Endothelial cell of umbilical vein (primary cell): ENCODE measurements around the gene HINT2. TPM values are rescaled to one million over a fixed set of nuclear protein-coding genes. Genes with fewer than 3 reads are reported as not detected.
A peak's percentile ranks its signal among the peaks of the same experiment; 100 is the strongest.

Source experiments
- BruUV-seq: library from RNA; stranded (reverse); fragments of 400-500 nt; replicated peaks from 2 replicates; lab custom pipeline; 2021; lab: Mats Ljungman, UMichigan
- CTCF ChIA-PET: fragments of 300-600, 350-600 bp; sonication (Branson Sonifier 250); formaldehyde crosslinking; loops from one replicate; lab custom pipeline; 2021; ENCODE audit warnings: antibody characterized with exemption, inconsistent platforms; lab: Charles Lee
- POLR2A ChIA-PET: fragments of 300-600, 350-600 bp; sonication (Branson Sonifier 250); formaldehyde crosslinking; loops from one replicate; lab custom pipeline; 2021; ENCODE audit warnings: antibody characterized with exemption, inconsistent platforms; lab: Charles Lee
- DNase-seq: peaks from one replicate; pipeline ENCODE4 v3.0.0-alpha.2; 2011; ENCODE audit warnings: low read depth, low spot score
- FAIRE-seq: peaks from 2 replicates; lab custom pipeline; 2011; peaks lifted over from hg19 to GRCh38; lab: Jason Lieb, UNC
- H2AFZ ChIP-seq: 2 replicates; pipeline ENCODE4 v1.6.0; 2012; ENCODE audit warnings: low read depth, low read length, control low read depth, inconsistent platforms
- H3K27ac ChIP-seq: 2 replicates; pipeline ENCODE4 v1.5.1; 2011; ENCODE audit warnings: low read depth, mild to moderate bottlenecking, control low read depth, low read length, moderate library complexity; ENCODE audit not compliant: insufficient read depth
- H3K27me3 ChIP-seq, 2 experiments: 2 replicates each; pipeline versions ENCODE4 v1.6.0 to v1.6.1; 2011; ENCODE audit warnings: low read length in 2 of 2, mixed read lengths in 1 of 2; ENCODE audit not compliant: control insufficient read depth in 2 of 2, insufficient read depth in 2 of 2
- H3K36me3 ChIP-seq, 2 experiments: 2 replicates in 1 of 2; 3 replicates in 1 of 2; pipeline ENCODE4 v1.5.1; 2011; ENCODE audit warnings: low read length in 2 of 2, mild to moderate bottlenecking in 1 of 2, moderate library complexity in 1 of 2; ENCODE audit not compliant: control insufficient read depth in 2 of 2, insufficient read depth in 2 of 2; ENCODE audit errors: extremely low read depth in 1 of 2
- H3K4me1 ChIP-seq: 3 replicates; pipeline ENCODE4 v1.5.1; 2011; ENCODE audit warnings: mild to moderate bottlenecking, low read length; ENCODE audit not compliant: control insufficient read depth, insufficient read depth; ENCODE audit errors: extremely low read depth
- H3K4me2 ChIP-seq: 2 replicates; pipeline ENCODE4 v1.6.1; 2011; ENCODE audit warnings: low read length, control low read depth, mixed read lengths; ENCODE audit not compliant: insufficient read depth
- H3K4me3 ChIP-seq, 3 experiments: fragments of 200-600 bp in 1 of 3; sonication (generic), shearing (Covaris generic) in 1 of 3; replicated peaks in 1 of 3; 2 replicates each; pipeline ENCODE4 v1.5.1; 2011 to 2016; ENCODE audit warnings: control low read depth in 3 of 3, low read length in 3 of 3, mild to moderate bottlenecking in 2 of 3, inconsistent platforms in 1 of 3, low read depth in 1 of 3, moderate library complexity in 1 of 3; ENCODE audit not compliant: insufficient read depth in 1 of 3
- H3K79me2 ChIP-seq: 2 replicates; pipeline ENCODE4 v1.6.0; 2012; ENCODE audit warnings: low read length, inconsistent platforms; ENCODE audit not compliant: control insufficient read depth, insufficient read depth
- H3K9ac ChIP-seq: replicated peaks from 2 replicates; pipeline ENCODE3; 2011; ENCODE audit warnings: low read length, control low read depth; ENCODE audit not compliant: insufficient read depth; ENCODE audit errors: extremely low read depth
- H3K9me1 ChIP-seq: replicated peaks from 3 replicates; pipeline ENCODE4 v1.6.0; 2011; ENCODE audit warnings: mild to moderate bottlenecking, low read length; ENCODE audit not compliant: control insufficient read depth, insufficient read depth; ENCODE audit errors: extremely low read depth
- H3K9me3 ChIP-seq: replicated peaks from 2 replicates; pipeline ENCODE4 v1.5.1; 2012; ENCODE audit warnings: low read length, inconsistent platforms; ENCODE audit not compliant: control insufficient read depth, insufficient read depth
- H4K20me1 ChIP-seq: replicated peaks from 2 replicates; pipeline ENCODE3; 2011; ENCODE audit warnings: mild to moderate bottlenecking, low read length; ENCODE audit not compliant: control insufficient read depth, insufficient read depth; ENCODE audit errors: extremely low read depth
- FOS ChIP-seq: IDR thresholded peaks from 2 replicates; pipeline ENCODE4 v1.6.1; 2011; ENCODE audit warnings: mild to moderate bottlenecking, low read length, moderate library complexity, borderline replicate concordance; ENCODE audit not compliant: insufficient read depth
- dilution Hi-C: fragments of 300-500 bp; cut with MboI; formaldehyde crosslinking; loops from one replicate; pipeline ENCODE4 v1.15.0; 2019; ENCODE audit warnings: low sequenced_read_pairs; ENCODE audit not compliant: extremely low pct_ligation_motif_present
- intact Hi-C: fragments of 100-400 bp; cut with micrococcal nuclease; formaldehyde crosslinking; loops from one replicate; pipeline ENCODE4 v1.10.0; 2022
- polyA plus RNA-seq, 4 experiments: library from polyadenylated mRNA; depleted of rRNA in 3 of 4; stranded (reverse) in 3 of 4; unstranded in 1 of 4; fragments of >200 nt; gene quantifications; 2 replicates each; pipeline versions ENCODE4 v1.2.1 to v1.2.3, GENCODE V29; 2011 to 2012; ENCODE audit warnings: missing spikeins in 1 of 4
- total RNA-seq: library from RNA; stranded (reverse); gene quantifications from 2 replicates; pipeline ENCODE4 v1.2.3, GENCODE V29; 2021
- TF ChIP-seq, protein P1 (sequence below), 2 donors: IDR thresholded peaks; 1 replicate in 1 of 2; 2 replicates in 1 of 2; pipeline ENCODE4 v1.5.1; 2011; ENCODE audit warnings: low read length in 2 of 2, mild to moderate bottlenecking in 2 of 2, moderate library complexity in 2 of 2, control low read depth in 1 of 2, inconsistent platforms in 1 of 2, low read depth in 1 of 2; ENCODE audit not compliant: insufficient read depth in 1 of 2; ENCODE audit errors: extremely low read depth in 1 of 2

The HINT2 gene
- total and polyA plus RNA-seq, 2 donors (not counting 3 experiments of a cell fraction or from before 2014, with no cell fraction given), result 27.2 to 42.1 TPM

DNA sequence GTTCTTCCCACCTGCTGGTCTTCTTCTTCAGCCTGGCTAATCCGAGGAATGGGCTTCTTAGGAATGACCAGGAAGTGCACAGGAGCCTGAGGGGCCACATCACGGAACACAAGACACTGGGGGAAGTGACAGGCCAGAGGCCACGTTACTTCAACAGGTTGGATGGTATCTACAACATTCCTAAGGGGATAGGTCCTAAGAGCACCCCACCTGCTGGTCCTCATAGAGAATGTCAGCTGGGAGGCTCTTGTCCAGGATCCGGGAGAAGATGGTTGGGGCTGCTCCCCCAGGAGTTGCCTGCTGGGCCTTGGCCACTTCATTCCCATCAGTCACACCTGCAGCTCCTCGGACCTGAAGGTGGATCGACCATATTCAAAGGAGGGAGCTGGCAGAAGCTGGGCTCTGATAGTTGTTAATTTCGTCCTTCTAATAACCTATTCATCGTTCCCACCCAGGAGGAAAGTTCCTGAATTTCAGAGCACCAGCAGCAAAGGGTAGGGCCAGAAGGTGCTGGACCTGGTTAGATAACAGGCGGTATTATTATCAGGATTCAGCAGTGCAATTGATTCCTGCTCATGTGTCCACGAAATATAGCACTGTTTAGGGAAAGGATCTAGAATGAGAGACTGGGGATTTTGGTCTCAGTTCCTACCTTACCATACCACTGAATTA is 1.3 kb downstream of the HINT2 start:
- BruUV-seq, result no TSS peak
- peak overlapping the region; percentile 55 for H3K4me2 ChIP-seq
- dilution Hi-C loops (no loop called here), intact Hi-C loops (loop anchor here (2.0 kb wide), 2 partner anchors 15 to 57 kb away; no protein-coding TSS in a partner anchor)
- no peaks in the 10 kb centered on the region for H3K36me3 ChIP-seq
- no peaks in the 10 kb centered on the region for H3K9me1 ChIP-seq
- H3K9me3 ChIP-seq, result no peaks in the 10 kb centered on the region
- no peak overlapping the region for H2AFZ ChIP-seq
- H3K79me2 ChIP-seq, result no peaks in the 10 kb centered on the region
- peak; percentile 19 for DNase-seq
- H3K27ac ChIP-seq, result no peak overlapping the region
- no peaks in the 10 kb centered on the region for H4K20me1 ChIP-seq
- H3K4me1 ChIP-seq, result peaks cover 21% of the 10 kb centered on the region
- H3K27me3 ChIP-seq, result no peaks in the 10 kb centered on the region
- H3K4me3 ChIP-seq, result no peak overlapping the region
- TF ChIP-seq, protein P1, sequence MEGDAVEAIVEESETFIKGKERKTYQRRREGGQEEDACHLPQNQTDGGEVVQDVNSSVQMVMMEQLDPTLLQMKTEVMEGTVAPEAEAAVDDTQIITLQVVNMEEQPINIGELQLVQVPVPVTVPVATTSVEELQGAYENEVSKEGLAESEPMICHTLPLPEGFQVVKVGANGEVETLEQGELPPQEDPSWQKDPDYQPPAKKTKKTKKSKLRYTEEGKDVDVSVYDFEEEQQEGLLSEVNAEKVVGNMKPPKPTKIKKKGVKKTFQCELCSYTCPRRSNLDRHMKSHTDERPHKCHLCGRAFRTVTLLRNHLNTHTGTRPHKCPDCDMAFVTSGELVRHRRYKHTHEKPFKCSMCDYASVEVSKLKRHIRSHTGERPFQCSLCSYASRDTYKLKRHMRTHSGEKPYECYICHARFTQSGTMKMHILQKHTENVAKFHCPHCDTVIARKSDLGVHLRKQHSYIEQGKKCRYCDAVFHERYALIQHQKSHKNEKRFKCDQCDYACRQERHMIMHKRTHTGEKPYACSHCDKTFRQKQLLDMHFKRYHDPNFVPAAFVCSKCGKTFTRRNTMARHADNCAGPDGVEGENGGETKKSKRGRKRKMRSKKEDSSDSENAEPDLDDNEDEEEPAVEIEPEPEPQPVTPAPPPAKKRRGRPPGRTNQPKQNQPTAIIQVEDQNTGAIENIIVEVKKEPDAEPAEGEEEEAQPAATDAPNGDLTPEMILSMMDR (IDR thresholded peaks at IDR 0.05; ENCODE audit: extremely low read depth in 1 of 2, insufficient read depth in 1 of 2, low read depth in 1 of 2, low read length in 2 of 2), result peak; percentile 30 to 49
- TF ChIP-seq FOS, result no peak
- POLR2A ChIA-PET, result interaction anchor here (1.0 kb wide), 1 partner anchor 82 kb away, joined by 7 read pairs; the partner anchor contains the start of genes CREB3 and TLN1
- FAIRE-seq, result peak; percentile 24
- H3K9ac ChIP-seq, result no peak overlapping the region
- CTCF ChIA-PET, result interaction anchor here (0.7 to 5.8 kb wide), 20 partner anchors 8 to 85 kb away, joined by 3 to 130 read pairs (median 4); partner anchors contain the start of genes CREB3, GBA2, NPR2 and RGP1
